ENCODE results near the gene DDX54.

Gene DDX54

GRCh38 chr12:113134071-113134470 lies 51.2 kb downstream of the DDX54 start:
- no peak overlapping the region for H3K4me2 ChIP-seq (ENCODE audit: insufficient read depth, low read length)
- H3K4me1 ChIP-seq (ENCODE audit: insufficient read depth, low read length): peaks cover 2% of the 10 kb centered on the region; the same call in 1 of the 2 replicates
- no peaks in the 10 kb centered on the region for H3K79me2 ChIP-seq (ENCODE audit: insufficient read depth, low read length)
- H3K27ac ChIP-seq (ENCODE audit: low read length): no peak overlapping the region
- TF ChIP-seq CTCF (IDR thresholded peaks at IDR 0.05; ENCODE audit: borderline replicate concordance, extremely low read depth, low read length, poor library complexity, severe bottlenecking) (no peak), EZH2 (IDR thresholded peaks at IDR 0.05; ENCODE audit: borderline replicate concordance, low read depth, low read length, severe bottlenecking) (no peak)
- H3K4me3 ChIP-seq (ENCODE audit: low read depth in 1 of 2, low read length in 2 of 2): no peak overlapping the region
- H4K20me1 ChIP-seq (ENCODE audit: insufficient read depth, low read length): no peaks in the 10 kb centered on the region
- H3K9ac ChIP-seq (ENCODE audit: low read depth, low read length): no peak overlapping the region
- no peak for ATAC-seq (ENCODE audit: insufficient read depth, low read depth)
- no peak overlapping the region for H2AFZ ChIP-seq (ENCODE audit: low read depth, low read length)
- H3K36me3 ChIP-seq (ENCODE audit: insufficient read depth, low read length): no peaks in the 10 kb centered on the region
- no peaks in the 10 kb centered on the region for H3K27me3 ChIP-seq (ENCODE audit: insufficient read depth, low read length, poor library complexity)
- no peaks in the 10 kb centered on the region for H3K9me3 ChIP-seq (ENCODE audit: insufficient read depth, low read length, severe bottlenecking)
- no peak for DNase-seq

GRCh38 chr12:113133666-113134065 lies 51.6 kb downstream of the DDX54 start:
- DNase-seq: no peak
- Histone ChIP-seq H3K4me3 (ENCODE audit: low read depth in 1 of 2, low read length in 2 of 2) (no peak overlapping the region), H3K4me2 (ENCODE audit: insufficient read depth, low read length) (no peak overlapping the region), H2AFZ (ENCODE audit: low read depth, low read length) (no peak overlapping the region), H3K79me2 (ENCODE audit: insufficient read depth, low read length) (no peaks in the 10 kb centered on the region), H3K27ac (ENCODE audit: low read length) (no peak overlapping the region), H3K27me3 (ENCODE audit: insufficient read depth, low read length, poor library complexity) (no peaks in the 10 kb centered on the region), H3K4me1 (ENCODE audit: insufficient read depth, low read length) (peaks cover 5% of the 10 kb centered on the region; the same call in 1 of the 2 replicates), H3K9ac (ENCODE audit: low read depth, low read length) (no peak overlapping the region), H3K9me3 (ENCODE audit: insufficient read depth, low read length, severe bottlenecking) (no peaks in the 10 kb centered on the region), H3K36me3 (ENCODE audit: insufficient read depth, low read length) (no peaks in the 10 kb centered on the region), H4K20me1 (ENCODE audit: insufficient read depth, low read length) (no peaks in the 10 kb centered on the region)
- ATAC-seq (ENCODE audit: insufficient read depth, low read depth): no peak
- TF ChIP-seq EZH2 (IDR thresholded peaks at IDR 0.05; ENCODE audit: borderline replicate concordance, low read depth, low read length, severe bottlenecking) (no peak), CTCF (IDR thresholded peaks at IDR 0.05; ENCODE audit: borderline replicate concordance, extremely low read depth, low read length, poor library complexity, severe bottlenecking) (no peak)

GRCh38 chr12:113133036-113133435 lies 52.2 kb downstream of the DDX54 start:
- no peaks in the 10 kb centered on the region for H3K36me3 ChIP-seq (ENCODE audit: insufficient read depth, low read length)
- no peak overlapping the region for H3K9ac ChIP-seq (ENCODE audit: low read depth, low read length)
- no peaks in the 10 kb centered on the region for H3K9me3 ChIP-seq (ENCODE audit: insufficient read depth, low read length, severe bottlenecking)
- ATAC-seq (ENCODE audit: insufficient read depth, low read depth): no peak
- H3K4me3 ChIP-seq (ENCODE audit: low read depth in 1 of 2, low read length in 2 of 2): no peak overlapping the region
- no peak for TF ChIP-seq CTCF (IDR thresholded peaks at IDR 0.05; ENCODE audit: borderline replicate concordance, extremely low read depth, low read length, poor library complexity, severe bottlenecking)
- no peak for TF ChIP-seq EZH2 (IDR thresholded peaks at IDR 0.05; ENCODE audit: borderline replicate concordance, low read depth, low read length, severe bottlenecking)
- H2AFZ ChIP-seq (ENCODE audit: low read depth, low read length): no peak overlapping the region
- no peak for DNase-seq
- H3K4me1 ChIP-seq (ENCODE audit: insufficient read depth, low read length): peaks cover 6% of the 10 kb centered on the region
- no peaks in the 10 kb centered on the region for H4K20me1 ChIP-seq (ENCODE audit: insufficient read depth, low read length)
- no peak overlapping the region for H3K27ac ChIP-seq (ENCODE audit: low read length)
- no peaks in the 10 kb centered on the region for H3K27me3 ChIP-seq (ENCODE audit: insufficient read depth, low read length, poor library complexity)
- H3K79me2 ChIP-seq (ENCODE audit: insufficient read depth, low read length): no peaks in the 10 kb centered on the region
- no peak overlapping the region for H3K4me2 ChIP-seq (ENCODE audit: insufficient read depth, low read length)

GRCh38 chr12:113131556-113131955 lies 53.7 kb downstream of the DDX54 start:
- no peak overlapping the region for H3K4me3 ChIP-seq (ENCODE audit: low read depth in 1 of 2, low read length in 2 of 2)
- H3K79me2 ChIP-seq (ENCODE audit: insufficient read depth, low read length): no peaks in the 10 kb centered on the region
- peaks cover 18% of the 10 kb centered on the region for H3K4me1 ChIP-seq (ENCODE audit: insufficient read depth, low read length)
- H3K27ac ChIP-seq (ENCODE audit: low read length): no peak overlapping the region
- DNase-seq (no peak), ATAC-seq (ENCODE audit: insufficient read depth, low read depth) (no peak)
- H3K27me3 ChIP-seq (ENCODE audit: insufficient read depth, low read length, poor library complexity): no peaks in the 10 kb centered on the region
- H4K20me1 ChIP-seq (ENCODE audit: insufficient read depth, low read length): no peaks in the 10 kb centered on the region
- no peak overlapping the region for H3K4me2 ChIP-seq (ENCODE audit: insufficient read depth, low read length)
- no peak overlapping the region for H3K9ac ChIP-seq (ENCODE audit: low read depth, low read length)
- TF ChIP-seq EZH2 (IDR thresholded peaks at IDR 0.05; ENCODE audit: borderline replicate concordance, low read depth, low read length, severe bottlenecking): no peak
- TF ChIP-seq CTCF (IDR thresholded peaks at IDR 0.05; ENCODE audit: borderline replicate concordance, extremely low read depth, low read length, poor library complexity, severe bottlenecking): no peak
- no peaks in the 10 kb centered on the region for H3K9me3 ChIP-seq (ENCODE audit: insufficient read depth, low read length, severe bottlenecking)
- H2AFZ ChIP-seq (ENCODE audit: low read depth, low read length): no peak overlapping the region
- no peaks in the 10 kb centered on the region for H3K36me3 ChIP-seq (ENCODE audit: insufficient read depth, low read length)

Measured in DND-41 (cell line).